ENCODE measurements around the gene AP2A1.

AP2A1 gene

DNA sequence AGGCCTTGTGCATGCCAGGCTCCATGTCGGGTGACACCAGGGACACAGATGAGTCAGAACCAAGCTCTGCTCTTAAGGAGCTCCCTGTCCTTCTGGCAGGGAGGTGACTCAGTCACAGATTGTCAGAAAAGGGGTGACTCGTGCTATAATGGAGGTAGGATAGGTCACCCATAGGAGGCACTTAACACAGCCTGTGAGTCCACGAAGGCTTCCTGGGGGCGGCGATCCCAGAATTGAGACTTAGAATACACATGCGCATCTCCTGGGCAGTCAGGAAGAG, 26.7 kb downstream of the AP2A1 start:
- no peak for DNase-seq (ENCODE audit: low spot score)

GRCh38 chr19:49795615-49796014, 28.8 kb downstream of the AP2A1 start:
- no peak for DNase-seq (ENCODE audit: low spot score)

GRCh38 chr19:49798574-49798973, 31.8 kb downstream of the AP2A1 start:
- no peak for DNase-seq (ENCODE audit: low spot score)

GRCh38 chr19:49799271-49799797, 32.5 kb downstream of the AP2A1 start:
- no peak for DNase-seq (ENCODE audit: low spot score)

DNA sequence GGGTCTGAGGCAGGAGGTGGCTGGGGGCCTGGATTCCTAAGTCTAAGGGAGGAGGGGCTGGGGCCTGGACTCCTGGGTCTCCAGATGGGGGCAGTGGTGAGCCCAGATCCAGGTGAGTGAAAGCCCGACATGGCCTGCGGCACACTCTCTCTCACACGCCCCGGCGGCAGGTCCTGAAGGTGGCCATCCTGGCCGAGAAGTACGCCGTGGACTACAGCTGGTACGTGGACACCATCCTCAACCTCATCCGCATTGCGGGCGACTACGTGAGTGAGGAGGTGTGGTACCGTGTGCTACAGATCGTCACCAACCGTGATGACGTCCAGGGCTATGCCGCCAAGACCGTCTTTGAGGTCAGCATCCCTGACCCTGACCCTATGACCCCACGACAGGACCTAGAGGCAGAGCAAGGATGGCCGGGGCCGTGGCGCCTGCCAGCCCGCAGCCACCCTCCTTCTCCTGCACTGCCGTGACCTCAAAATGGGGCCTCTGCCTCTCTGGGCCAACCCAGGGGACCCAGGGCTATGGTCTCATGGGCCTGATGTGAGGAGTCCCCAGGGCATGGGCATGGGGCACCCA, 33.1 kb downstream of the AP2A1 start:
- DNase-seq (ENCODE audit: low spot score), result no peak

- DNase-seq (ENCODE audit: low spot score), result no peak
Observed at GRCh38 chr19:49800771-49801170, 34.0 kb downstream of the AP2A1 start.

DNA sequence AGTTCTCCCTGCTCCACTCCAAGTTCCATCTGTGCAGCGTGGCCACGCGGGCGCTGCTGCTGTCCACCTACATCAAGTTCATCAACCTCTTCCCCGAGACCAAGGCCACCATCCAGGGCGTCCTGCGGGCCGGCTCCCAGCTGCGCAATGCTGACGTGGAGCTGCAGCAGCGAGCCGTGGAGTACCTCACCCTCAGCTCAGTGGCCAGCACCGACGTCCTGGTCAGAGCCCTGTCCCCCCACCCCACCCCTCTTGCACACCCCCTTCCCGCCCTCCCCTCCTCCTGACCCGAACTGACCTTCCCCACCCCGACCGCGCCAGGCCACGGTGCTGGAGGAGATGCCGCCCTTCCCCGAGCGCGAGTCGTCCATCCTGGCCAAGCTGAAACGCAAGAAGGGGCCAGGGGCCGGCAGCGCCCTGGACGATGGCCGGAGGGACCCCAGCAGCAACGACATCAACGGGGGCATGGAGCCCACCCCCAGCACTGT, 34.6 kb downstream of the AP2A1 start:
- no peak for DNase-seq (ENCODE audit: low spot score)

DNA sequence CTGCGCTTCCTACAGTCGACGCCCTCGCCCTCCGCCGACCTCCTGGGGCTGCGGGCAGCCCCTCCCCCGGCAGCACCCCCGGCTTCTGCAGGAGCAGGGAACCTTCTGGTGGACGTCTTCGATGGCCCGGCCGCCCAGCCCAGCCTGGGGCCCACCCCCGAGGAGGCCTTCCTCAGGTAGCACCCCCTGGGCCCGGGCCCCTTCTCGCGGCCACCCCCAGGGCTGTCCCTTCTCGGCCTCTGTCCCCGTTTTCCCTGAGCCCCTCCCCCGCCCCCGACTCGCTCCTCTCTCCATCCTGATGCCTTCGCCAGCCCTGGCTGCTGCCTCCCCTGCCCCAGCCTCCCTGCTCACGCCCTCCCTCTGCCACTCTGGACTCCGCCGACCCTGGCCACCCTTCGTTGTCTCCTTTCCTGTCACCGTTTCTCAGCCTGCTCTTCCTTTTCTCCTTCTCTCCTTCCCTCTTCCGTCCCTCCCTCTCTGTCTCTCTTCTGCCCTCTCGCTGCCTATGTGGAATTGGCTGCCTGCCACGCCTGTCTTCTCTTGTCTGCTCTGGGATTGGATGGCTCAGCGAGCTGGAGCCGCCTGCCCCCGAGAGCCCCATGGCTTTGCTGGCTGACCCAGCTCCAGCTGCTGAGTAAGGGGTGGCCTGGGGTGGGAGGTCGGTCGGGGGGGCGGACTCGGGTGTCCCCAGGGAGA, 35.3 kb downstream of the AP2A1 start:
- peak; percentile 91 for DNase-seq (ENCODE audit: low spot score)

GRCh38 chr19:49802836-49803528, 36.2 kb downstream of the AP2A1 start:
- DNase-seq (ENCODE audit: low spot score), result no peak

DNA sequence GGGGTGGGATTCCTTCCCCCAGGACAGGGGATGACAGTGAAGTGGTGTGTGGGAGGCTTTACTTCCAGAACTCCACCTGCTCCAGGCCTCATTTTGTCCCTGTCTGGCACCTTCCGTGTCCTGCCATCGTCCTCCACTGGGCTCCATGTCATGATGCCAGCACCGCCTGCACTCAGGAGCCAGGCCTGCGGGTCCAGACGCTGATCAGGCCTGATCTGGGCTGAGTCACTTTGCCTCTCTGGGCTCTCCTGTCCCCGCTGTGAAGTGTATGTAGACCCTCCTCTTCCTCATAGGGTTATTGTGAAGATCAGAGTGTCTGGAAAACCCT, 36.7 kb downstream of the AP2A1 start:
- DNase-seq (ENCODE audit: low spot score), result no peak

DNA sequence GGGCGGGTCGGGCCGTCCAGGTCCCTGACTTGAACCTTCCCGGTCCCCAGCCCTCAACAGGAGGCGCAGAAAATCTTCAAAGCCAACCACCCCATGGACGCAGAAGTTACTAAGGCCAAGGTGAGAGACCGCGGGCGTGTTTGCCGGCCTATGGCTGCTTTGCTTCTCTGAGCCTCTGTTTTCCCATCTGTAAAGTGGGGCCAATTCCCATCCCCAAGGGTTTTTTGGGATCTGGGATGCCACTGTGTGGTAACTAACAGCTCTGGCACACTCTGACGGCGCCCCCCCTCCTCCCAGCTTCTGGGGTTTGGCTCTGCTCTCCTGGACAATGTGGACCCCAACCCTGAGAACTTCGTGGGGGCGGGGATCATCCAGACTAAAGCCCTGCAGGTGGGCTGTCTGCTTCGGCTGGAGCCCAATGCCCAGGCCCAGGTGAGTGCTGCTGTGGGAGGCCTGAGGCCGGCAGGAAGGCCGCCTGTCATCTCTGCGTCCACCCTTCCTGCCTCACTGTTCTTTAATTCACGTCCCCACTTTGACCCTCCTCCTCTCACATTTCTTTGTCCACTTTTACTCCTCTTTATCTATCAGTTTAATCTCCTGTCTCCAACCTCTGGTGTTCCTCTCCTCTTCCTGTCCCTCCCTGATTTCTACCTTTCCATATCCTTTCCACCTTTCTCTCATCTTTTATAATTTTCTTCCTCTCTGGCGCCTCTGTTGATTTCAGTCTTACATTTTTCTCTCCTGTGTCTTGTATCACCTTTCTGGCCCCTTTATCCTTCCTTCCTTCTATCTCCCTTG, 39.2 kb downstream of the AP2A1 start:
- DNase-seq (ENCODE audit: low spot score), result no peak

DNA sequence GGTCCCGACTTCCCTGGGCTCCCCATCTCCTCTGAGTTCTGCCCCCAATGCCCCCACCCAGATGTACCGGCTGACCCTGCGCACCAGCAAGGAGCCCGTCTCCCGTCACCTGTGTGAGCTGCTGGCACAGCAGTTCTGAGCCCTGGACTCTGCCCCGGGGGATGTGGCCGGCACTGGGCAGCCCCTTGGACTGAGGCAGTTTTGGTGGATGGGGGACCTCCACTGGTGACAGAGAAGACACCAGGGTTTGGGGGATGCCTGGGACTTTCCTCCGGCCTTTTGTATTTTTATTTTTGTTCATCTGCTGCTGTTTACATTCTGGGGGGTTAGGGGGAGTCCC, 39.8 kb downstream of the AP2A1 start:
- DNase-seq (ENCODE audit: low spot score), result no peak

DNA sequence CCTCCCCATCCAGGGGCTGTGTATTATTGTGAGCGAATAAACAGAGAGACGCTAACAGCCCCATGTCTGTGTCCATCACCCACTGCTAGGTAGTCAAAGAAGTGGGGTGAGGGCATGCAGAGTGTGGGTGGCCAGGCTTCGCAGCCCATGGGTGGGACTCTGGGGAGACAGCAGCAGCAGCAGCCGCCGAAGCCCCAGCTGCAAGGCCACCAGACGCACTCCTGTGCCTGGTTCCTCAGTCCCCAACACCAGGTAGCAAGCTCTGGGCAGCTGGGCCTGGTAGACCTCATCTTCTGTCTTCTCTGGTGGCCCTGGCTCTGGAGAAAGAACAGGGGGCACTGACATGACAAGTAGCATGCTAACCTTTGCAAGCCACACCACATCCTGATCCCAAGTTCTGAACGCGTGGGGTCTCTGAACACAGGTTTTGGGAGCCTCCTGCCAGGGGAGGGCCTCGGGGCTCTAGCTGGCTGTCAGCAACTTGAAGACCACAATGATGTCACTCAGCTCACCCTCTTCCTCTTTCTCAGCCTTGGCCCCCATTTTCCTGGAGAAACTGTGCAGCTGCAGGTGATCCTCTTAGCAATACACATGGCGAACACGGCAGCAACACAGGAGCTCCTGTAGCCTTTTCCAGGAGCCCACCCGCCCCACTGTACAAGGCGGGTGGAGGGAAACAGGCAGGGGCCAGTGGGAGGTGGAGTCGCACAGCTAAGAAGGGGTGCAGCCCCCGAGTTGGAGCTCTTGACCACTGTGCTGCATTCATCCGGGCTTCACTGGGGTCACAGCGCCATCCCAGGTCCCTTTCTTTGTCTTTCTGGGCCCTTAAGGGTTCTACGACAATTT, 40.5 kb downstream of the AP2A1 start:
- no peak for DNase-seq (ENCODE audit: low spot score)

- no peak for DNase-seq (ENCODE audit: low spot score)
Observed at GRCh38 chr19:49807904-49808675, 41.3 kb downstream of the AP2A1 start.

- peak; percentile 91 for DNase-seq (ENCODE audit: low spot score)
Observed at GRCh38 chr19:49808711-49809159, 41.9 kb downstream of the AP2A1 start.

GRCh38 chr19:49809160-49809940, 42.5 kb downstream of the AP2A1 start:
- DNase-seq (ENCODE audit: low spot score), result no peak

DNA sequence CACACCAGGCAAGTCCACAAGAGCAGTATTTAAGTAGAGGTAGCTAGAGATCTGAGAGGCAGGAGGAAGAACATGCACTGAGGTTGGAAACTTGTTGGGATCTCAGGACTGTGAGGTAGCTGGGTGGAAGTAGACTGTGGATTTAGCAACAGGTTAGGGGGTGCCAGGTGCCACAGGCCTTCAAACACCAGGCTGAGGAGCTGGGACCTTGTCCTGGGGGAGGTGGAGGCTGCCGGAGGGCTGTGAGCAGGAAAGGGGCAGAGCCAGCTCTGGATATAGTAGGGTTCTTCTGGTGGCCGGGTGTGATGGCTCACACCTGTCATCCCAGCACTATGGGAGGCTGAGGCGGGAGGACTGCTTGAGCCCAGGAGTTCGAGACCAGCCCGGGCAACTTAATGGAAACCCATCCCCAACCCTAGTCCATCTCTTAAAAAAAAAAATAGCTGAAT, 43.2 kb downstream of the AP2A1 start:
- DNase-seq (ENCODE audit: low spot score), result no peak

GRCh38 chr19:49811328-49811727, 44.5 kb downstream of the AP2A1 start:
- DNase-seq (ENCODE audit: low spot score), result no peak

GRCh38 chr19:49812452-49812996, 45.7 kb downstream of the AP2A1 start:
- DNase-seq (ENCODE audit: low spot score), result no peak
